GM12878 (cell line): ENCODE data around the gene PDGFD. TPM values are rescaled to one million over a fixed set of nuclear protein-coding genes. Genes with fewer than 3 reads are reported as not detected.

ENCODE experiments used
- ATAC-seq: fragments of 200-7000 bp; cut with Tn5 transposase; 3 replicates; pipeline ENCODE4 v1.9.1; 2020; ENCODE audit warnings: mild to moderate bottlenecking, moderate library complexity
- BruUV-seq: library from RNA; stranded (reverse); fragments of 400-500 nt; replicated peaks from 2 replicates; lab custom pipeline; 2021; lab: Mats Ljungman, UMichigan
- CTCF ChIA-PET: fragments of 300-600 bp; sonication (Branson Sonifier 250); formaldehyde crosslinking; extraction: SDS; loops from one replicate; lab custom pipeline; 2021; ENCODE audit warnings: inconsistent platforms; lab: Yijun Ruan, JAX
- POLR2A ChIA-PET: fragments of 350-600 bp; formaldehyde crosslinking; extraction: SDS; loops from one replicate; lab custom pipeline; 2021; ENCODE audit warnings: inconsistent platforms; lab: Charles Lee
- RAD21 ChIA-PET: fragments of 300-600 bp; sonication (Branson Sonifier 250); formaldehyde crosslinking; loops from one replicate; lab custom pipeline; 2023; ENCODE audit warnings: antibody characterized with exemption; ENCODE audit not compliant: unreplicated experiment; lab: Charles Lee
- SMC1A ChIA-PET: fragments of 300-600 bp; sonication (Branson Sonifier 250); formaldehyde crosslinking; loops from one replicate; lab custom pipeline; 2023; ENCODE audit not compliant: unreplicated experiment, uncharacterized antibody; lab: Charles Lee
- DNase-seq: peaks from one replicate; pipeline ENCODE4 v3.0.0-alpha.2; 2011; ENCODE audit warnings: low read depth, low spot score
- FAIRE-seq: peaks from 3 replicates; lab custom pipeline; 2011; peaks lifted over from hg19 to GRCh38; lab: Jason Lieb, UNC
- H2AFZ ChIP-seq: 2 replicates; pipeline ENCODE4 v1.6.0; 2011; ENCODE audit warnings: low read depth, low read length, control low read depth; ENCODE audit not compliant: control insufficient read depth
- H3K27ac ChIP-seq: 2 replicates; pipeline ENCODE4 v1.5.1; 2011; ENCODE audit warnings: control low read depth; ENCODE audit not compliant: control insufficient read depth, insufficient read depth
- H3K27me3 ChIP-seq, 2 experiments: replicated peaks in 1 of 2; 2 replicates each; pipeline versions ENCODE4 v1.6.0 to v1.6.1; 2011; ENCODE audit warnings: low read length in 1 of 2; ENCODE audit not compliant: control insufficient read depth in 2 of 2, insufficient read depth in 2 of 2
- H3K36me3 ChIP-seq, 2 experiments: 2 replicates each; pipeline ENCODE4 v1.5.1; 2011; ENCODE audit warnings: low read length in 1 of 2; ENCODE audit not compliant: control insufficient read depth in 2 of 2, insufficient read depth in 2 of 2
- H3K4me1 ChIP-seq: 2 replicates; pipeline ENCODE4 v1.6.1; 2011; ENCODE audit warnings: mild to moderate bottlenecking, low read length, moderate library complexity, mixed read lengths; ENCODE audit not compliant: control insufficient read depth, insufficient read depth
- H3K4me2 ChIP-seq: 2 replicates; pipeline ENCODE4 v1.6.0; 2011; ENCODE audit warnings: control low read depth; ENCODE audit not compliant: control insufficient read depth, insufficient read depth
- H3K4me3 ChIP-seq: fragments of 200-600 bp; sonication (generic); 2 replicates; pipeline ENCODE4 v1.5.1; 2016
- H3K79me2 ChIP-seq: 2 replicates; pipeline ENCODE4 v1.6.0; 2011; ENCODE audit warnings: low read length; ENCODE audit not compliant: control insufficient read depth, insufficient read depth
- H3K9ac ChIP-seq: 2 replicates; pipeline ENCODE4 v1.8.0; 2011; ENCODE audit warnings: low read length, control low read depth, mixed read lengths; ENCODE audit not compliant: control insufficient read depth, insufficient read depth
- H3K9me3 ChIP-seq: replicated peaks from 3 replicates; pipeline ENCODE4 v1.5.1; 2011; ENCODE audit warnings: mild to moderate bottlenecking, low read length; ENCODE audit not compliant: control insufficient read depth, insufficient read depth
- H4K20me1 ChIP-seq: 2 replicates; pipeline ENCODE4 v1.6.0; 2011; ENCODE audit not compliant: control insufficient read depth, insufficient read depth
- BHLHE40 ChIP-seq, 2 experiments: fragments of 450-650 bp in 1 of 2; IDR thresholded peaks; 2 replicates each; pipeline ENCODE4 v1.6.1; 2011 to 2017; ENCODE audit warnings: low read depth in 2 of 2, borderline replicate concordance in 1 of 2, improper control_type of control experiment in 1 of 2, low read length in 1 of 2, mild to moderate bottlenecking in 1 of 2
- E2F4 ChIP-seq: IDR thresholded peaks from 2 replicates; pipeline ENCODE4 v1.6.1; 2012; ENCODE audit warnings: low read depth, low read length, improper control_type of control experiment
- HDGF ChIP-seq: fragments of 450-650 bp; IDR thresholded peaks from 2 replicates; pipeline ENCODE4 v1.6.1; 2016; ENCODE audit warnings: antibody characterized with exemption
- MEF2A ChIP-seq: IDR thresholded peaks from 2 replicates; pipeline ENCODE4 v1.6.1; 2011; ENCODE audit warnings: low read depth, mild to moderate bottlenecking, low read length, moderate library complexity; ENCODE audit not compliant: insufficient read depth
- POLR2A ChIP-seq: IDR thresholded peaks from 2 replicates; pipeline ENCODE4 v1.6.1; 2011; ENCODE audit warnings: low read depth, mild to moderate bottlenecking, low read length
- POLR2AphosphoS5 ChIP-seq: IDR thresholded peaks from 2 replicates; pipeline ENCODE4 v1.6.1; 2011; ENCODE audit warnings: mild to moderate bottlenecking, low read length, inconsistent platforms
- RBBP5 ChIP-seq: fragments of 200-600 bp; sonication (generic); conservative IDR thresholded peaks from 2 replicates; pipeline ENCODE4 v1.6.1; 2016
- RCOR1 ChIP-seq: conservative IDR thresholded peaks from 2 replicates; pipeline ENCODE4 v1.6.1; 2012; ENCODE audit warnings: low read depth, low read length, improper control_type of control experiment
- RFX5 ChIP-seq: IDR thresholded peaks from 2 replicates; pipeline ENCODE4 v1.6.1; 2011; ENCODE audit warnings: low read depth, low read length, improper control_type of control experiment
- SMAD5 ChIP-seq: IDR thresholded peaks from 2 replicates; pipeline ENCODE4 v1.6.1; 2016; ENCODE audit warnings: antibody characterized with exemption, low read depth
- SMARCA5 ChIP-seq: fragments of 450-650 bp; IDR thresholded peaks from 2 replicates; pipeline ENCODE4 v1.6.1; 2017; ENCODE audit warnings: mild to moderate bottlenecking
- USF1 ChIP-seq: IDR thresholded peaks from 2 replicates; pipeline ENCODE4 v1.6.1; 2011; ENCODE audit warnings: borderline replicate concordance, low read depth, mild to moderate bottlenecking, moderate library complexity, mixed read lengths, low read length; ENCODE audit not compliant: insufficient read depth; ENCODE audit errors: extremely low read length
- ZNF24 ChIP-seq: fragments of 450-650 bp; IDR thresholded peaks from 2 replicates; pipeline ENCODE4 v1.6.1; 2017; ENCODE audit warnings: antibody characterized with exemption, mild to moderate bottlenecking
- WGBS: methylation state at CpG from one replicate; pipeline ENCODE4 v1.1.6; 2016; ENCODE audit warnings: low lambda C conversion rate; ENCODE audit not compliant: insufficient replicate concordance, insufficient coverage; ENCODE audit errors: missing lambda C conversion rate; 5-methylcytosine and 5-hydroxymethylcytosine counted together
- in situ Hi-C: fragments of 300-500 bp; cut with MboI; formaldehyde crosslinking; loops from 9 replicates; pipeline ENCODE4 v1.14.3; 2018; ENCODE audit warnings: mixed read lengths
- intact Hi-C: fragments of 100-400 bp; cut with micrococcal nuclease; formaldehyde crosslinking; loops from one replicate; pipeline ENCODE4 v1.14.2; 2022; ENCODE audit not compliant: unreplicated experiment
- polyA plus RNA-seq, 11 experiments: library from polyadenylated mRNA; depleted of rRNA in 4 of 11; unstranded in 6 of 11; stranded (reverse) in 5 of 11; fragments of >200 nt; fragmentation: Nextera tagmentation in 4 of 11; fragmentation: Illumina TruSeq in 1 of 11; extraction: Ambion mirVana in 4 of 11; extraction: Trizol in 1 of 11; gene quantifications; 1 replicate in 1 of 11; 2 replicates in 10 of 11; pipeline versions ENCODE4 v1.2.1 to v1.2.3, GENCODE V29; 2011 to 2016; ENCODE audit warnings: inconsistent platforms in 2 of 11, missing spikeins in 2 of 11, low read depth in 1 of 11
- total RNA-seq, 4 experiments: library from RNA; depleted of rRNA in 3 of 4; stranded (reverse); fragments of >200 nt in 3 of 4; fragmentation: Illumina TruSeq in 1 of 4; extraction: Trizol in 1 of 4; gene quantifications; 2 replicates each; pipeline versions ENCODE4 v1.2.1 to v1.2.3, GENCODE V29; 2013 to 2021
- TF ChIP-seq, protein P1 (sequence below): fragments of 150-350 bp; IDR thresholded peaks from 2 replicates; pipeline ENCODE4 v1.6.1; 2016; ENCODE audit warnings: low read depth, low read length

The PDGFD gene
- total and polyA plus RNA-seq, 10 of the 15 experiments (the other 5 are each of a cell fraction or from before 2014, with no cell fraction given): 0.05 to 0.13 TPM; not detected in 8

- SMC1A ChIA-PET: no interaction called here
- intact Hi-C loops (no loop called here), in situ Hi-C loops (no loop called here)
- H4K20me1 ChIP-seq: no peaks in the 10 kb centered on the region
- H3K27me3 ChIP-seq: no peaks in the 10 kb centered on the region
- H3K27ac ChIP-seq: no peak overlapping the region
- H3K4me3 ChIP-seq: no peak overlapping the region
- DNase-seq: no peak
- H3K79me2 ChIP-seq: no peaks in the 10 kb centered on the region
- RAD21 ChIA-PET: no interaction called here
- no TSS peak for BruUV-seq
- 55% methylated on average over 18 of the region's 21 CpGs for WGBS
- no peak for ATAC-seq
- no peak overlapping the region for H3K4me2 ChIP-seq
- no peaks in the 10 kb centered on the region for H3K4me1 ChIP-seq
- H3K9ac ChIP-seq: no peak overlapping the region
- CTCF ChIA-PET: no interaction called here
- H3K36me3 ChIP-seq: no peaks in the 10 kb centered on the region
- no peaks in the 10 kb centered on the region for H3K9me3 ChIP-seq
- no peak overlapping the region for H2AFZ ChIP-seq
- TF ChIP-seq HDGF (no peak), E2F4 (no peak), ZNF24 (no peak), SMARCA5 (no peak), SMAD5 (no peak), USF1 (no peak), RCOR1 (no peak), MEF2A (no peak), RFX5 (no peak), RBBP5 (no peak), POLR2A (no peak), BHLHE40 (IDR thresholded peaks at IDR 0.05; ENCODE audit: borderline replicate concordance in 1 of 2, low read depth in 2 of 2, low read length in 1 of 2) (no peak), POLR2AphosphoS5 (no peak)
- TF ChIP-seq, protein P1, sequence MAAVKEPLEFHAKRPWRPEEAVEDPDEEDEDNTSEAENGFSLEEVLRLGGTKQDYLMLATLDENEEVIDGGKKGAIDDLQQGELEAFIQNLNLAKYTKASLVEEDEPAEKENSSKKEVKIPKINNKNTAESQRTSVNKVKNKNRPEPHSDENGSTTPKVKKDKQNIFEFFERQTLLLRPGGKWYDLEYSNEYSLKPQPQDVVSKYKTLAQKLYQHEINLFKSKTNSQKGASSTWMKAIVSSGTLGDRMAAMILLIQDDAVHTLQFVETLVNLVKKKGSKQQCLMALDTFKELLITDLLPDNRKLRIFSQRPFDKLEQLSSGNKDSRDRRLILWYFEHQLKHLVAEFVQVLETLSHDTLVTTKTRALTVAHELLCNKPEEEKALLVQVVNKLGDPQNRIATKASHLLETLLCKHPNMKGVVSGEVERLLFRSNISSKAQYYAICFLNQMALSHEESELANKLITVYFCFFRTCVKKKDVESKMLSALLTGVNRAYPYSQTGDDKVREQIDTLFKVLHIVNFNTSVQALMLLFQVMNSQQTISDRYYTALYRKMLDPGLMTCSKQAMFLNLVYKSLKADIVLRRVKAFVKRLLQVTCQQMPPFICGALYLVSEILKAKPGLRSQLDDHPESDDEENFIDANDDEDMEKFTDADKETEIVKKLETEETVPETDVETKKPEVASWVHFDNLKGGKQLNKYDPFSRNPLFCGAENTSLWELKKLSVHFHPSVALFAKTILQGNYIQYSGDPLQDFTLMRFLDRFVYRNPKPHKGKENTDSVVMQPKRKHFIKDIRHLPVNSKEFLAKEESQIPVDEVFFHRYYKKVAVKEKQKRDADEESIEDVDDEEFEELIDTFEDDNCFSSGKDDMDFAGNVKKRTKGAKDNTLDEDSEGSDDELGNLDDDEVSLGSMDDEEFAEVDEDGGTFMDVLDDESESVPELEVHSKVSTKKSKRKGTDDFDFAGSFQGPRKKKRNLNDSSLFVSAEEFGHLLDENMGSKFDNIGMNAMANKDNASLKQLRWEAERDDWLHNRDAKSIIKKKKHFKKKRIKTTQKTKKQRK: no peak
- no peak for FAIRE-seq
- POLR2A ChIA-PET: no interaction called here
These were observed 127.0 kb downstream of the PDGFD start for GRCh38 chr11:104036995-104037394.
